ENCODE measurements around the gene APOLD1.
"Not testable (repeated sequence)": the region's sequence is repeated elsewhere in the genome, so short reads cannot be mapped to it uniquely, and the experiment has no call there.

The APOLD1 gene

GRCh38 chr12:12839003-12839395 lies 53.5 kb downstream of the APOLD1 start:
- DNase-seq (ENCODE audit: low read depth in 3 of 3, low spot score in 1 of 3): no peak

- DNase-seq (ENCODE audit: low read depth in 3 of 3, low spot score in 1 of 3): not testable (repeated sequence)
Measured at GRCh38 chr12:12839439-12839838, 54.0 kb downstream of the APOLD1 start.

GRCh38 chr12:12839873-12840579 lies 54.6 kb downstream of the APOLD1 start:
- DNase-seq (ENCODE audit: low read depth in 3 of 3, low spot score in 1 of 3): no peak

GRCh38 chr12:12840580-12840899 lies 55.1 kb downstream of the APOLD1 start:
- no peak for DNase-seq (ENCODE audit: low read depth in 3 of 3, low spot score in 1 of 3)

Measured in stimulated activated CD4-positive, alpha-beta T cell treated with anti-CD3 and anti-CD28 coated beads, TNF-alpha, amount 100 ng/mL, for 1 hour (primary cell).